CD4-positive, alpha-beta T cell (primary cell): ENCODE data around the gene B3GAT2. TPM values are rescaled to one million over a fixed set of nuclear protein-coding genes. Genes with fewer than 3 reads are reported as not detected.

Experiments used
- ATAC-seq: fragments of 200-7000 bp; cut with Tn5 transposase; one replicate; pipeline ENCODE4 v1.10.0; 2022; ENCODE audit warnings: mild to moderate bottlenecking; ENCODE audit not compliant: poor library complexity
- CTCF ChIA-PET: fragments of 350-600 bp; sonication (Branson Sonifier 250); formaldehyde crosslinking; loops from one replicate; lab custom pipeline; 2021; ENCODE audit warnings: antibody characterized with exemption, inconsistent platforms; lab: Charles Lee
- POLR2A ChIA-PET: fragments of 350-600 bp; sonication (Branson Sonifier 250); formaldehyde crosslinking; loops from one replicate; lab custom pipeline; 2021; ENCODE audit warnings: antibody characterized with exemption, inconsistent platforms; lab: Charles Lee
- DNase-seq, 14 experiments: peaks; one replicate each; pipeline ENCODE4 v3.0.0-alpha.2; 2013 to 2020; ENCODE audit warnings: mixed read lengths in 2 of 14
- H3K27ac ChIP-seq, 2 donors: one replicate each; pipeline versions ENCODE4 v1.5.1 to v1.7.0; 2013; ENCODE audit warnings: low read length in 2 of 2, low read depth in 1 of 2, mild to moderate bottlenecking in 1 of 2
- H3K27me3 ChIP-seq, 2 experiments: 1 replicate in 1 of 2; 2 replicates in 1 of 2; pipeline versions ENCODE4 v1.6.1 to v1.7.0; 2013; ENCODE audit warnings: low read length in 2 of 2, control low read depth in 1 of 2, mild to moderate bottlenecking in 1 of 2, moderate library complexity in 1 of 2; ENCODE audit not compliant: insufficient read depth in 2 of 2, control insufficient read depth in 1 of 2
- H3K36me3 ChIP-seq: one replicate; pipeline ENCODE4 v1.6.1; 2013; ENCODE audit warnings: low read length, control low read depth; ENCODE audit not compliant: insufficient read depth
- H3K4me1 ChIP-seq: one replicate; pipeline ENCODE4 v1.6.1; 2013; ENCODE audit warnings: low read length, control low read depth; ENCODE audit not compliant: insufficient read depth
- H3K4me3 ChIP-seq: one replicate; pipeline ENCODE4 v1.5.1; 2013; ENCODE audit warnings: mild to moderate bottlenecking, low read length, moderate library complexity
- H3K9me3 ChIP-seq, 2 experiments: 1 replicate in 1 of 2; 2 replicates in 1 of 2; pipeline versions ENCODE4 v1.6.1 to v1.7.0; 2013; ENCODE audit warnings: low read length in 2 of 2, mild to moderate bottlenecking in 2 of 2, control low read depth in 1 of 2, moderate library complexity in 1 of 2; ENCODE audit not compliant: control insufficient read depth in 1 of 2, insufficient read depth in 1 of 2
- H3K27ac Mint-ChIP-seq: one replicate; pipeline ENCODE4 v1.8.0; 2020; ENCODE audit warnings: mixed read lengths
- H3K27me3 Mint-ChIP-seq: one replicate; pipeline ENCODE4 v1.8.0; 2021; ENCODE audit warnings: mixed read lengths
- H3K36me3 Mint-ChIP-seq: one replicate; pipeline ENCODE4 v1.8.0; 2021; ENCODE audit warnings: low read depth, mixed read lengths
- H3K4me1 Mint-ChIP-seq: one replicate; pipeline ENCODE4 v1.8.0; 2021; ENCODE audit warnings: low read depth, mixed read lengths
- H3K4me3 Mint-ChIP-seq: one replicate; pipeline ENCODE4 v1.8.0; 2020; ENCODE audit warnings: mild to moderate bottlenecking, mixed read lengths
- H3K9me3 Mint-ChIP-seq: one replicate; pipeline ENCODE4 v1.8.0; 2020; ENCODE audit warnings: mixed read lengths
- intact Hi-C, 2 experiments: fragments of 100-400 bp; cut with DNase I in 1 of 2; cut with micrococcal nuclease in 1 of 2; formaldehyde crosslinking; loops; one replicate each; pipeline versions ENCODE4 v1.15.1 to v1.9.0; 2023 to 2025; cut with DNase I, micrococcal nuclease
- total RNA-seq, 174 experiments: library from RNA in 2 of 174; stranded (reverse) in 2 of 174; gene quantifications; one replicate each; pipeline ENCODE4 v1.2.3 and lab custom pipeline; 2021 to 2026
- TF ChIP-seq, protein P1 (sequence below): fragments of 200-600 bp; IDR thresholded peaks from one replicate; pipeline ENCODE4 v1.8.0; 2022; ENCODE audit warnings: antibody characterized with exemption, mild to moderate bottlenecking

B3GAT2 gene
- total RNA-seq, 2 experiments from 2014 or later, result not detected

- H3K9me3 ChIP-seq, result no peaks in the 10 kb centered on the region
- Mint-ChIP-seq H3K36me3 (peaks cover 50% of the 10 kb centered on the region), H3K9me3 (no peaks in the 10 kb centered on the region), H3K27me3 (no peaks in the 10 kb centered on the region), H3K27ac (no peak overlapping the region), H3K4me3 (no peak overlapping the region), H3K4me1 (no peaks in the 10 kb centered on the region)
- peaks cover 4% of the 10 kb centered on the region for H3K36me3 ChIP-seq
- no peaks in the 10 kb centered on the region for H3K4me1 ChIP-seq
- TF ChIP-seq, protein P1, sequence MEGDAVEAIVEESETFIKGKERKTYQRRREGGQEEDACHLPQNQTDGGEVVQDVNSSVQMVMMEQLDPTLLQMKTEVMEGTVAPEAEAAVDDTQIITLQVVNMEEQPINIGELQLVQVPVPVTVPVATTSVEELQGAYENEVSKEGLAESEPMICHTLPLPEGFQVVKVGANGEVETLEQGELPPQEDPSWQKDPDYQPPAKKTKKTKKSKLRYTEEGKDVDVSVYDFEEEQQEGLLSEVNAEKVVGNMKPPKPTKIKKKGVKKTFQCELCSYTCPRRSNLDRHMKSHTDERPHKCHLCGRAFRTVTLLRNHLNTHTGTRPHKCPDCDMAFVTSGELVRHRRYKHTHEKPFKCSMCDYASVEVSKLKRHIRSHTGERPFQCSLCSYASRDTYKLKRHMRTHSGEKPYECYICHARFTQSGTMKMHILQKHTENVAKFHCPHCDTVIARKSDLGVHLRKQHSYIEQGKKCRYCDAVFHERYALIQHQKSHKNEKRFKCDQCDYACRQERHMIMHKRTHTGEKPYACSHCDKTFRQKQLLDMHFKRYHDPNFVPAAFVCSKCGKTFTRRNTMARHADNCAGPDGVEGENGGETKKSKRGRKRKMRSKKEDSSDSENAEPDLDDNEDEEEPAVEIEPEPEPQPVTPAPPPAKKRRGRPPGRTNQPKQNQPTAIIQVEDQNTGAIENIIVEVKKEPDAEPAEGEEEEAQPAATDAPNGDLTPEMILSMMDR, result no peak
- POLR2A ChIA-PET, result no interaction called here
- H3K4me3 ChIP-seq, result no peak overlapping the region
- no peak overlapping the region for H3K27ac ChIP-seq
- intact Hi-C loops, result no loop called here
- CTCF ChIA-PET, result no interaction called here
- ATAC-seq (no peak), DNase-seq (no peak)
- no peaks in the 10 kb centered on the region for H3K27me3 ChIP-seq
These were observed 143.0 kb downstream of the B3GAT2 start for GRCh38 chr6:70813885-70814284.

- ChIA-PET POLR2A (no interaction called here), CTCF (no interaction called here)
- peaks cover 7% of the 10 kb centered on the region for H3K36me3 ChIP-seq
- TF ChIP-seq, protein P1, result no peak
- no peak for ATAC-seq
- Mint-ChIP-seq H3K4me1 (no peaks in the 10 kb centered on the region), H3K27me3 (no peaks in the 10 kb centered on the region), H3K4me3 (no peak overlapping the region), H3K9me3 (no peaks in the 10 kb centered on the region), H3K27ac (no peak overlapping the region), H3K36me3 (peaks cover 66% of the 10 kb centered on the region)
- H3K4me1 ChIP-seq, result no peaks in the 10 kb centered on the region
- DNase-seq, result no peak
- H3K9me3 ChIP-seq, result no peaks in the 10 kb centered on the region
- H3K27me3 ChIP-seq, result no peaks in the 10 kb centered on the region
- H3K4me3 ChIP-seq, result no peak overlapping the region
- intact Hi-C loops, result no loop called here
- H3K27ac ChIP-seq, result no peak overlapping the region
These were observed 145.1 kb downstream of the B3GAT2 start for GRCh38 chr6:70811788-70812187.
